SIG-M5 treated with dmso at 0.1 percent for 504 hours (cell line): ENCODE measurements around the gene ORC3.
"Not testable (repeated sequence)": the region's sequence is repeated elsewhere in the genome, so short reads cannot be mapped to it uniquely, and the experiment has no call there.

ENCODE experiments used
- DNase-seq: peaks from one replicate; lab custom pipeline; 2025; ENCODE audit not compliant: unreplicated experiment; lab: John Stamatoyannopoulos, UW

Gene ORC3

DNA sequence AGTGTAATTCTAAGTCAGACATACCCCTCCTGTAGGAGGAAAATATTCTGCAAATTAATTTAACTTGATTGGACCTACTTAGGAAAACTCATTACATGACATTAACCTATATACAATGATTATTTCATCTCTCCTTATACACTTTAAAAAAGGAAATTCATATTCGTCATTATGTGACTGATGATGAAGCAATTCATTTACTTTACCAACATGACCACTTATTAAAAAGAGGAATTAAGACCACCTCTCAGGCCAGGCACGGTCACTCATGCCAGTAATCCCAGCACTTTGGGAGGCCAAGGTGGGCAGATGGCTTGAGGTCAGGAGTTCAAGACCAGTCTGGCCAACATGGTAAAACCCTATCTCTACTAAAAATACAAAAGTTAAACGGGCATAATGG lies 100.5 kb downstream of the ORC3 start:
- no peak for DNase-seq

DNA sequence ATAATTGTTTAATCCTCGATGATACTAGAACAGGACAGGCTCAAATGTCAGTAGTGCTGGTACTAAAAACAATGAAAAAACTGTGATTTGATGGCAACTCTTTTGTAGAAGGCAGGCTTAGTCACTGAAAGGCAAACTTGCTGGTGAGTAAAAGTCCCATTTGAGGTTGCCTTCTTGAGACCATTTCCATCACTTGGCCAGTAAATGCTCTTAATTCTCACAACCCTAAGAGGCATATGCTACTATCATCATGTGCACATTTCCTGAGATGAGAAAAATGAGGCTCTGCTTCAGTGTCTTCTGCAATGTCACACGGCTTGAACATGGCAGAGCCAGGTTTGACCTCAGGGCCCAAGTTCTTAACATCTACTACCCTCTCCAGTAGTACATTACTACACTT lies 102.2 kb downstream of the ORC3 start:
- DNase-seq, result no peak

DNA sequence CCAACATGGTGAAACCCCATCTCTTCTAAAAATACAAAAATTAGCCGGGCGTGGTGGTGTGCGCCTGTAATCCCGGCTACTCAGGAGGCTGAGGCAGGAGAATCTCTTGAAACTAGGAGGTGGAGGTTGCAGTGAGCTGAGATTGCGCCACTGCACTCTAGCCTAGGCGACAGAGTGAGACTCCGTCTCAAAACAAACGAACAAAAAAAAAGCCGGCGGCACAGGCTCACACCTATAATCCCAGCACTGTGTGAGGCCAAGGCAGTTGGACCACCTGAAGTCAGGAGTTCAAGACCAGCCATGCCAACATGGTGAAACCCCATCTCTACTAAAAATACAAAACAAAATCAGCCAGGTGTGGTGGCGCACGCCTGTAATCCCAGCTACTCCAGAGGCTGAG lies 106.9 kb downstream of the ORC3 start:
- not testable (repeated sequence) for DNase-seq

DNA sequence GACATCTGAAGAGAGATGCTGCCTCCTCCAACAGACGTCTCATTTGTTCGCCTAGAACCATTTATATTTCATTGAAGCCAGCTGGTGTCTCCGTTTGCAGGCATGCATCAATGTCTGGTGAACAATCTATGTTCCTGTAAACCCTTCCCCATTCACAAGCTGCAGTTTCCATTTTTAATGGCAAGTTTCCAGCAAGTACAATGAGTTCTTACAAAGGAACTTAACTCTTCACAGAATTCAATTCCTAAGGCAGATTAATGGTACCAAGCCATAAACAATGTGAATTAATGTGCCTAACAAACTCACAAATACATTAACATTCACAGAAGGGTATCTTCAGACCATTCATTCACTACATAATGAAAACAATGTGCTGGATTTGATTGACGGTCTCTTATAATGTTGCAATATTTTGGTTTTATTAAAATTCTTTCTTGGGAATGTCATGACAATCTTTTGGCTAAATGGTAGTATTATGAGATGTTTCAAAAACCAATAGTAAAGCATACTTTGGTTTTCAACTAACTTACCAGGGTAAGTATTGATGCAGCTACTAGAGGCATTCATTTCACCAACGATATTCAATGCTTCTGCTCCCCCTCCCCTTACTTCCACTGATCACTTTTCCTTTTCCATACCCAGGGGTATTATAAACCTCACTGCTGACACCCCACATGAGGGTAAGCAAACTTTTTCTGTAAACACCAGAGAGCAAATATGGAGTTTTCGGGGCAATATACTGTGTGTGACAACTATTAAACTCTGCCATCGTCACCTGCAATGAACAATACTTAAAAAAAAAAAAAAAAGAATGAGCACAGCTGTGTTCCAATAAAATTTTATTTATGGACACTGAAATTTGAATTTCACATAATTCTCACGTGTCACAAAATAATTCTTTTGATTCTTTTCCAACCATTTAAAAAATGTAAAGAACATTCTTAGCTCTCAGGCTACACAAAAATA lies 107.9 kb downstream of the ORC3 start:
- DNase-seq, result peak; percentile 19

DNA sequence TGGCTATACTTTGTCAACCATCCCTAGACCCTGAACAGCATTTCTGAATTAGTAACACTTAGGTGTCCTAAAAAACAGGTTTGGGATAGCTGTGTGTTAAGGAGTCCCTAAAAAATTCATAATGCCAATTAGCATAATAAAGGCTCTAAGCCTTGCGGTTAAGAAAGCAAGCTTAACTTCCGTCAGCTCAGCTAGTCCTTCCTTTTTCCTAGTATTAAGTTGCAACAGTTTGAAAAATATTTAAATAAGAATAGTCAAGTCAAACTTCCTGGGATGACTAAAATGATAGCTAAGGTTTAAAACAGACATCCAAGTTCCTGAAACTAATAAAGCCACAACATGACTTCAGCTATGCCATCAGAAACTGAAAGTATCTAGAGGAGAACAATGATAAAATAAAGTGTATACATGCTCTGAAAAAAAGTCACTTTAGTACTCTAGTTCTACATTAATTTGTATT lies 108.6 kb downstream of the ORC3 start:
- peak; percentile 78 for DNase-seq

DNA sequence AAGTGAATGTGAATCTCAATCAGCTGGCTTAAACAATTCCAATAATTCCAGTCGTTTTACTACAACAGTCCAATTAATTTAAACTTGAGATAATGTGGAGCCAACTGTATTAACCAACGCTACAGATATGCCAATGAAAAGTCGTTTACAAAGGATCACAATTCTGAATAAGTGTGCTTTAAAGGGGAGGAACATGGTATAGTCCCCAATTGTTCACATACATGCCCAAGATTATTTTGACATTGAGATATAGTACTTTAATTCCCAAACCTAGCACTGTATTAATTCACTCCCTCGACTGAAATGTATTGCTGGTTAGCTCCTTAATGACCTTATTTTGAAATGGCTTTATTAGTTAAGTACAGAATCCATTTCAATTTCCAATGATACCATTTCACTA lies 109.6 kb downstream of the ORC3 start:
- DNase-seq, result no peak

DNA sequence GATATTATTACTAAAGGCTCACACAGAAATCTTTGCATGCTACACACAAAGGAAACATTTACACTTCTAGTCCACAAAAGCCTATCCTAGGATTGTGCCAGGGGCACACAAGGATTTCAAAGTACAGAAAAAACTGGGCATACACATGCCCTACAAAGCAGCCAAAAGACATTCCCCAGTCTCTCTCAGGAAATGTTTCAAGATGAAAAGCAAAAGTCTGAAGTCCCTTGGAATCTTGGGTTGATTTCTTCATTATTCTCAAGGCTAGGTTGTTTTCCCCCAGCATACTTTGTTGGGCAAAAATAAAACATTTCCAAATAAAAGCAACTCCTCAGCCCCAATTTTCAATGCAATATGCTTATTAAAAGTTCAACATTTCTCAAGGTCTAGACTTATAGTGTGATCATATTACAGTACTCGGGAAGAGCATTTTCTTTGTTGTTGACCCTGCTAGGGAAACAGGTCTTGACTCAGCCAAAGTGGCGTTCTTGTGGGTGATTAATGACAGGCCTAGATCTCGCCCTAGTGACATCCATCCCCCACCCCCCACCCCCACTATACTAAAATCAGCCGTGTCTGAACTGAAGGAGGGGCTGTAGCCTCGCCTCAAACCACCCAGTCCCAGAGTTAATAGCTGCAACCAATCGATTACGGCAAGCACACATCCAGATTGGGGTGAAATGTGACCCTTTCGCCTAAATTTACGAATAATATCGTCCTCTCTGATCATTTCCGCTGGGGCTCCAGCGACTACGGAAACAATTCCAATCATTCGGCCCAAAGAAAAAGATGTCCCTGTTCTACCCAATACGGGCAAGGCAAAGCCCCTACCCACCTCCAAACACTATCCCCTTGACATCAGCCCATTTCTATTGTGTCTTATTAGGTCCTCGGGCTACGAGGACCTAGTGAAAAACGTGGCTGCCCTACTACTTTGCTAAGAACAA lies 110.7 kb downstream of the ORC3 start:
- DNase-seq, result peak; percentile 69

DNA sequence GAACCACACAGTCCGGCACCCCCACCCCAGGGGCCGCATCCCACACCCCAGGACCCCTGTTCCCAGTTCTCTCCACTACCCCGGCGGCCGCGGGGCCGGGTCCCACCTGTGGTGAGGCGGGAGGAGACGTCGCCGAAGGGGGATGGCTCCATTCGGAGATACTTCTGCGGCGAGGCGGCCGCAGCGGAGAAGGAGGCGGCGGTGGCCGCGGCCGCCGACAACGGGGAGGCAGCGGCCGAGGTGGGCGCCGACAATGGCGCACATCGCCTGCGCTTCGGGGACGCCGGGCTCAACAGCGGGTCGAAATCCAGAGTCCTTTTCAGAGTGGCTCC lies 111.4 kb downstream of the ORC3 start:
- no peak for DNase-seq

DNA sequence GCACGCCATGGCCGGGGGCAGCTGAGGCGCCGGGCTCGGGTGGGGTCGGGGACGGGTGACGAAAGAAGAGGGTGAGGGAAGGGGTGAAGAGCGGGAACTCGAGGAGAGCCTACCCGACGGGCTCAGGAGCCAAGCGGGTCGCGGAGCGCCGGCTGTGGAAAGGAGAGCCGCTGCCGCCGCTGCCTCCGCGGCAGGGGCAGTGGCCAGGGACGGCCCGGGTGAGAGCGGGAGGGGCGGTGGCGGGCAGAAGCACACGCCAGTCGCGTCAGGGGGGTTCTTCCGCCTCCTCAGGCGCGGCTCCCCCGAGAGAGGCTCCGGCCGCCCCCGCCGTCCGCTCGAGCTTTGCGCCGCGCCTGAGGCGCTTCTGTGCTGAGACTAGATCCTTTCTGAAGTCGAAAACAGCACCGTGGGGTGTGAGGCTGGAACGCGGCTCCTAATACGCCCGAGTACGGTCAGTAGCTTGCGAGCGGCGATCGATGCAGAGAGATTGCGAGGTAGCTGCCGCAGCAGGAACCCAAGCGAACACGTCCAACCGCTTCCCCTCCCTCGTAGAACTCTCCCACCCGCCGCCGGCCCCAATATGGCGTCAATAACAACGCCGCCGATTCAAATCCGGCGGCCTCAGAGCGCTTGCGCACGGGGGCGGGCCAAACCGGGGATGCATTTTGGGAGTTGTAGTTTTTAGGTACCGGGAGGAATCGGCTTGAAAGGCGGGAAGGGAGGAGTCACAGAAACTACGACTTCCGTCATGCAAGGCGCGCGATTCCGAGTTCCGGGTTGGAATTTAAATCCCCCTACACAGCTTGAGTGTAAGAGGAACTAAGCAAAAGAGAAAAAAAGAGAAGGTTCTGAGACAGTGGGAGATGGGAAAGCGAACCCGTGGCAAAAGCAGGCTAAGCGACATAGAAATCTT lies 112.0 kb downstream of the ORC3 start, which contains the start of gene AKIRIN2:
AKIRIN2 (minus strand) TSS at position 558 of the 913 bp plus-strand sequence; CDS start at position 9, 549 bp downstream.
- peak; percentile 98 for DNase-seq

DNA sequence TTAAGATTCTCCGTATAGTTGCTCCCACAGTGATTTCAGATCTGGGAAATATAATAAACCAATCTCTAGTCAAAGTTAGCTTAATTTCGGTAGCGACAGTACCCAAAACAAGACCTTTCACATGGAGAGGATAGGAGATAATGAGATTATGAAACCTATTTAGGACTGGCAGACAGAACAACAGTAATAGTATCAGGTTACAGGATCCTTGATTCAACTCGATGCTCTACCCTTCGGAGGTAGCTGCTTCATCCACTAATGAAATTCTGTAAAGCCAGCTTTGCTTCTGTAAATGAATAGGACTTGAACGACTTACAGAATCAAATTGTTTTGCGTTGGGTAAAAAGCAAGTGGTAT lies 112.6 kb downstream of the ORC3 start:
- peak; percentile 80 for DNase-seq

DNA sequence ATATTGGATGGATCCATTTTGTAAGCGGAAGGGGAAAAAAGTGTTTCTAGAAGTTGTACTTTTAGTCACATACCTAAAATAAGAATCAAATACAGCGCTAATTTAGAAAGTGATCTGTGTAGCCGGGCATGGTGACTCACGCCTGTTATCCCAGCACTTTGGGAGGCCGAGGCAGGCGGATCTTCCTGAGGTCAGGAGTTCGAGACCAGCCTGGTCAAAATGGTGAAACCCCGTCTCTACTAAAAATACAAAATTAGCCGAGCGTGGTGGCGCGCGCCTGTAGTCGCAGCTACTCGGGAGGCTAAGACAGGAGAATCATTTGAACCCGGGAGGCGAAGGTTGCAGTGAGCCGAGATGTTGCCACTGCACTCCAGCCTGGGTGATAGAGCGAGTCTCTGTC lies 113.1 kb downstream of the ORC3 start:
- DNase-seq, result peak; percentile 42

DNA sequence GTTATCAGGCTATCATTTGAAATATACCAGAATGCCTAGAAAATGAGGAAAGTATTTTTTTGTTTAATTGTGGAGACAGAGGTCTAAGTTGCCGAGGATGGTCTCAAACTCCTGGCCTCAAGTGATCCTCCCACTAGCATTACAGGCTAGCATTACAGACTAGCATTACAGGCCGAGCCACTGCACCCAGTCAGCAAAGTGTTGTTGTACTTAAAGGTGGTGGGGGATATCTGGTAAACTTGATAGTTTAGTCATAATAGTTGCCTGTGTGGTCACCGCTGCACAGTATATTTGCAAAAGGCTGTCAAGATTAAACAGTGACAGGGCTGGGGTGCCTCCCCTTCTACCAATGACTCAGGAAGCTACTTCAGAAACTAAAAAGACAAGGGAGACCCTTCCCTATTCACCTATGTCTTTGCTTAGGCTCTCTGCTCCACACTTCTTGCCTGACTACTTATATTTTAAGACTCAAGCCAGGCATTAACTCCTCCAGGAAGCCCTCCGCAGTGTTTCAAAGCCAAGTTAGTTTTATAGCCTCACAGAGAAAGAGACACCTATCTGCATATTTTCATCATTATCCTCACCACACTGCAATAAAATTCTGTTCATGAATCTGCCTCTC lies 115.2 kb downstream of the ORC3 start:
- DNase-seq, result no peak

DNA sequence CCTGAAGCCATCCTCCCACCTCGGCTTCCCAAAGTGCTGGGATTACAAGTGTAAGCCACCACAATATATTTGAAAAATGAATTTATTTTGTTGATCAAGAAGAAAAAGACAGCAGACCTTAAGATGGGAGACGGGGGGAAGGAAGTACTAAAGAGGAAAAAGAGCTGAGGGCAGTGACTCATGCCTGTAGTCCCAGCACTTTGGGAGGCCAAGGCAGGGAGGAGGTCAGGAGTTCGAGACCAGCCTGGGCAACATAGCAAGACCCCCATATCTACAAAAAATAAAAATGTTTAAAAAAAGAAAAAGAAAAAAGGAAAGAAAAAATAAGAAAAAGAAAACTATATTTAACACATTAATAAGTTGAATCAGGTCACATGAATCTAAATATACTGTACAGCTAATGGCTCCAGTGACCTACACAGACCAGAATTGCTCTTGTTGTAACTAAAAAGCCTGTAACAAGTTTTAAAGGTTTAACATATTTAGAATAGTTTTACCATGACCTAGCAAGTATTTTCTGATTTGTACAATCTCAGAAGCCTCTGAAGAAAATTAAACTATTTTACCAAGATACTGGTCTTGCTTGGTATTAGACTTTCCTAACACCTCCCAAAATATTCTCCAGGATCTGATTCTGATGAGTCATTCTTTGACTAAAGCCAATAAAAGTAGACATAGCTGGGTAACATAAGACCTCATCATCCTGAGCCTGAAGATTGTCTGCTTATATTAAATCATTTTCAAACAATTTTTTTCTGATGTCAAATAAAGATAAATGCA lies 116.4 kb downstream of the ORC3 start:
- DNase-seq, result peak; percentile 18

DNA sequence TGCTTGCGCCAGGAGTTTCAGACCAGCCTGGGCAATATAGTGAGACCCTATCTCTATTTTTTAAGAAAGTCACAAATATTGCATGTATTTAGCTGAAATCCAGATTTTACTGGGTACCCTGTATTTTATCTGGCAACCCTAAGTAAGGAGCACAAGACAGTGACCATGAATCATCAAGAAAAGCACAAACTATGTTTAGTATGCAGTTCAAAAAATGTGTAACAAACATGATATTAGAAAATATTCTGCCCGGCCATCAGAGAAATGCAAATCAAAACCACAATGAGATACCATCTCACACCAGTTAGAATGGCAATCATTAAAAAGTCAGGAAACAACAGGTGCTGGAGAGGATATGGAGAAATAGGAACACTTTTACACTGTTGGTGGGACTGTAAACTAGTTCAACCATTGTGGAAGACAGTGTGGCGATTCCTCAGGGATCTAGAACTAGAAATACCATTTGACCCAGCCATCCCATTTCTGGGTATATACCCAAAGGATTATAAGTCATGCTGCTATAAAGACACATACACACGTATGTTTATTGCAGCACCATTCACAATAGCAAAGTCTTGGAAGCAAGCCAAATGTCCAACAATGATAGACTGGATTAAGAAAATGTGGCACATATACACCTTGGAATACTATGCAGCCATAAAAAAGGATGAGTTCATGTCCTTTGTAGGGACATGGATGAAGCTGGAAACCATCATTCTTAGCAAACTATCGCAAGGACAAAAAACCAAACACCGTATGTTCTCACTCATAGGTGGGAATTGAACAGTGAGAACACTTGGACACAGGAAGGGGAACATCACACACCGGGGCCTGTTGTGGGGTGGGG lies 118.9 kb downstream of the ORC3 start:
- not testable (repeated sequence) for DNase-seq

DNA sequence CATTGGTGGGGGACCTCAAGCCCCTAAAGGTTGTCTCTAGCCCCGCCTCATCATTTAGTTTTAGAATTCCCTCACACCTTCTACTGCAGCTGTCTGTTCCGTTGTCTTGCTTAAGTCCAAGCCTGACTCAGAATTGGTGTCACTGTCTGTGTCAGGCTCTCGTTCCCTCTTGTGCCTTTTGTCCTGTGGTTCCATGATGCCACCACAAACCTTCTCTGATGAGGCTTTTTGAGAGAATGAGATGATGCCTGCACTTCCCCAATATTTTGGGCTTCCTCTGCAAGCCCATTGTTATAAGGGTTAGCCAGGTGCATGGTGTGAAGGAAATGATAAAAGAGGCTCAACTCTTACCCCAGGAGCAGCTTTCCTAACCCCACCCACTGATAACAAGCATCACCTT lies 120.2 kb downstream of the ORC3 start:
- DNase-seq, result peak; percentile 41

DNA sequence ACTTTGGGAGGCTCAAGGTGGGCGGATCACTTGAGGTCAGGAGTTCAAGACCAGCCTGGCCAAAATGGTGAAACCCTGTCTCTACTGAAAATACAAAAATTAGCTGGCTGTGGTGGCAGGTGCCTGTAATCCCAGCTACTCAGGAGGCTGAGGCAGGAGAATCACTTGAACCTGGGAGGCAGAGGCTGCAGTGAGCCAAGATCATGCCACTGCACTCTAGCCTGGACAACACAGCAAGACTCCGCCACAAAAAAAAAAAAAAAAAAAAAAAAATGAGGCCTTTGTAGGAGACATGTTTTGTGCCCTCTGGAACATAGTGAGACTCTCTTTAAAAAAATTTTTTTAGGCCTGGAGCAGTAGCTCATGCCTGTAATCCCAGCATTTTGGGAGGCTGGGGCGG lies 122.8 kb downstream of the ORC3 start:
- not testable (repeated sequence) for DNase-seq

DNA sequence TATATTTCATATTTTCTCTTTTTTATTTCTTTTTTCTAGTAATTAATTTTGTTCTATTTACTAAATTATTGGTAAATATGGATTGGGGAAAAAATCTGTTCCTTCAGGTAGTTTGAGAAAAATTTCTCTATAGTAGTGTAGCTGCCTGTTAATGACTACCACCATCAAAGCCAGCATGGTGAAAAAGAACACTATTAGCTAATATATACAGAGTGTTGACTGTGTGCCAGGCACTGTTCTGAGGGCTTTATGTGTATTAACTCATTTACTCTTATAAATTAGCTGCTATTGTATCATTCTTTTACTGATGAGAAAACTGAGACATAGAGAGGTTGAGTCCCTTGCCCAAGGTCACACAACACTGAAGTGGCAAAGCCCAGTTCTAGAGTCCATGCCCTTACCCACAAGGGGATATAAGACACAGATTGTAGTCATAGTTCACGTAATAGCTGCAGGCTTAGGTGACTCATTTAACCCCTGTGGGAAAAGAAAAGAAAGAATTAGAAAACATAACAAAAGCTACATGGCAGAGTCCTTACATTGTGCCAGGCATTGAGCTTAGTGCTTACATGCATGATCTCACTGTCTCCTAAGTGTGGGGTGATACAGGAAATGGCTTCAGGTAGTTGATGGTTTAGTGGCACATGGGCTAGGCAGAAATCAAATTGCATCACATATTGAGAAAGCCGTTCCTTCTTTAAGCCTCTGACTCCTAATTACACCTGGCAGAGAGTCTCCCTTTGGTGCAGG lies 124.3 kb downstream of the ORC3 start:
- no peak for DNase-seq
